AG09319 (cell line): ENCODE measurements around the gene SEMA6C.

Experiments
- DNase-seq: peaks from one replicate; pipeline ENCODE4 v3.0.0-alpha.2; 2010; ENCODE audit warnings: low read depth; ENCODE audit errors: extremely low read depth
- CTCF ChIP-seq: IDR thresholded peaks from 2 replicates; pipeline ENCODE4 v1.5.1; 2011; ENCODE audit warnings: low read depth, mild to moderate bottlenecking, inconsistent platforms, low read length, moderate library complexity

SEMA6C gene

GRCh38 chr1:151156515-151156819 is 10.0 kb upstream of the SEMA6C start, which contains the start of gene TNFAIP8L2:
TSS of gene TNFAIP8L2 (plus strand) at chr1:151156649. CDS start at chr1:151158698, 2,049 bp downstream.
- no peak for DNase-seq
- no peak for TF ChIP-seq CTCF

DNA sequence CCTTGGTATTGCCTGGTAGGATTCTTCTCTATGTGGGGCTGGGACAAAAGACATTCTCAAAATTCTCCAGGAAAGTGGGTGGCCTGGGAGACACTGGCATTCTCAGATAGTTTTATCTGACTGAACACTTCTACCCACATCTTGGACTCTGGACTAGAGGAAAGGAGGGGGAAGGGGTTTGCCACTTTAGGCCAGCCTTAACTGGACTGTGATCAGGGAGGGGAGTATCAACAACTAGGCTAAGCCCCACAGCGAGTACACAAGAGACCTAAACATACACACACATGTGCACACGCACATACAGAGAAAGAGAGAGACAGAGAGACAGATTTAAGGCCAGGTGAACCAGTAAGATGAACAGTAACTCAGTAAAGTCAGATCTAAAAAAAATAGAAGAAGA is 1.2 kb upstream of the SEMA6C start:
- TF ChIP-seq CTCF, result no peak
- DNase-seq, result no peak

- DNase-seq, result no peak
- TF ChIP-seq CTCF, result no peak
Observed at GRCh38 chr1:151147132-151147503, 687 bp upstream of the SEMA6C start.

GRCh38 chr1:151146072-151146411 is 389 bp downstream of the SEMA6C start:
- TF ChIP-seq CTCF, result no peak

GRCh38 chr1:151145304-151146071 is 943 bp downstream of the SEMA6C start:
- no peak for TF ChIP-seq CTCF
- DNase-seq, result no peak

More at GRCh38 chr1:151146072-151146411, 389 bp downstream of the SEMA6C start:
- DNase-seq, result no peak

- no peak for DNase-seq
- no peak for TF ChIP-seq CTCF
Observed at GRCh38 chr1:151144474-151145303, 1.7 kb downstream of the SEMA6C start.

- no peak for TF ChIP-seq CTCF
- no peak for DNase-seq
Observed at GRCh38 chr1:151143986-151144385, 2.4 kb downstream of the SEMA6C start.
